ENCODE measurements around the gene LURAP1L.

GRCh38 chr9:12778389-12778788 lies 3.6 kb downstream of the LURAP1L start:
- no peak for TF ChIP-seq POLR2A (IDR thresholded peaks at IDR 0.05)
- TF ChIP-seq, protein P1, sequence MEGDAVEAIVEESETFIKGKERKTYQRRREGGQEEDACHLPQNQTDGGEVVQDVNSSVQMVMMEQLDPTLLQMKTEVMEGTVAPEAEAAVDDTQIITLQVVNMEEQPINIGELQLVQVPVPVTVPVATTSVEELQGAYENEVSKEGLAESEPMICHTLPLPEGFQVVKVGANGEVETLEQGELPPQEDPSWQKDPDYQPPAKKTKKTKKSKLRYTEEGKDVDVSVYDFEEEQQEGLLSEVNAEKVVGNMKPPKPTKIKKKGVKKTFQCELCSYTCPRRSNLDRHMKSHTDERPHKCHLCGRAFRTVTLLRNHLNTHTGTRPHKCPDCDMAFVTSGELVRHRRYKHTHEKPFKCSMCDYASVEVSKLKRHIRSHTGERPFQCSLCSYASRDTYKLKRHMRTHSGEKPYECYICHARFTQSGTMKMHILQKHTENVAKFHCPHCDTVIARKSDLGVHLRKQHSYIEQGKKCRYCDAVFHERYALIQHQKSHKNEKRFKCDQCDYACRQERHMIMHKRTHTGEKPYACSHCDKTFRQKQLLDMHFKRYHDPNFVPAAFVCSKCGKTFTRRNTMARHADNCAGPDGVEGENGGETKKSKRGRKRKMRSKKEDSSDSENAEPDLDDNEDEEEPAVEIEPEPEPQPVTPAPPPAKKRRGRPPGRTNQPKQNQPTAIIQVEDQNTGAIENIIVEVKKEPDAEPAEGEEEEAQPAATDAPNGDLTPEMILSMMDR (IDR thresholded peaks at IDR 0.05) = no peak
- TF ChIP-seq POLR2AphosphoS5 (IDR thresholded peaks at IDR 0.05) = no peak
- no peak for TF ChIP-seq EP300 (IDR thresholded peaks at IDR 0.05)

All from suprapubic skin (tissue), 4 donors.